Measurements from ENCODE around the gene PRSS33. TPM values are rescaled to one million over a fixed set of nuclear protein-coding genes. Genes with fewer than 3 reads are reported as not detected.

PRSS33 gene
- total and polyA plus RNA-seq, 2 donors from 2014 or later, result not detected

- Histone ChIP-seq H3K36me3 (ENCODE audit: control insufficient read depth in 2 of 3, insufficient read depth in 3 of 3, low read length in 3 of 3) (no peaks in the 10 kb centered on the region), H3K4me3 (ENCODE audit: low read length in 3 of 3) (no peak overlapping the region), H3K4me1 (ENCODE audit: control insufficient read depth in 2 of 3, insufficient read depth in 2 of 3, low read depth in 1 of 3, low read length in 3 of 3) (no peaks in the 10 kb centered on the region), H3K27ac (ENCODE audit: low read depth in 2 of 2, low read length in 2 of 2) (no peak overlapping the region), H3K9ac (ENCODE audit: low read length in 3 of 3) (no peak overlapping the region), H3K9me3 (ENCODE audit: control insufficient read depth in 2 of 3, insufficient read depth in 1 of 3, low read length in 3 of 3) (no peaks in the 10 kb centered on the region), H3K27me3 (ENCODE audit: control insufficient read depth, insufficient read depth, low read length) (no peaks in the 10 kb centered on the region)
- FAIRE-seq, result no peak
- intact Hi-C loops (cut with DNase I), result no loop called here
- no peak for DNase-seq
- no peak for TF ChIP-seq CTCF (IDR thresholded peaks at IDR 0.05; ENCODE audit: borderline replicate concordance, extremely low read depth, insufficient read depth)
Observed at GRCh38 chr16:2834968-2835367, 47.6 kb upstream of the PRSS33 start.

DNA sequence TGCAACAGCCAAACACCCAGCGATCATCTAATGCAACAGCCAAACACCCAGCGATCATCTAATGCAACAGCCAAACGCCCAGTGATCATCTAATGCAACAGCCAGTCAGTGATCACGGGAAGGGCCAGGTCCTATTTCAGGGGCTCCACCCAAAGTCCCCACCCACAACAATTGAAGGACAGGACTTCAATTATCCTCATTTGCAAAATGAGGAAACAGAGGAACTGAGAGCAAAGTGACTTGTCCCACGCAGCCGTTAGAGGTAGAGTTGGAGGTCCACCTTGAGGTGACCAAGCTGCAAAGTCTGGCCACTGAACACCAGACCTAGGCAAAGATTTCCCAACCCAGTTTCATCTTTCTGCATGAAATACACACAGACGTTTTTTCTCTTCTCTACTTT lies 46.4 kb upstream of the PRSS33 start:
- intact Hi-C loops (cut with DNase I), result no loop called here
- TF ChIP-seq CTCF (IDR thresholded peaks at IDR 0.05; ENCODE audit: borderline replicate concordance, extremely low read depth, insufficient read depth), result no peak

GRCh38 chr16:2831203-2831602 lies 43.8 kb upstream of the PRSS33 start:
- no peak for DNase-seq
- H3K9ac ChIP-seq (ENCODE audit: low read length in 3 of 3), result no peak overlapping the region
- no peak for TF ChIP-seq CTCF (IDR thresholded peaks at IDR 0.05; ENCODE audit: borderline replicate concordance, extremely low read depth, insufficient read depth)

More for the DNA sequence above, 46.4 kb upstream of the PRSS33 start:
- no peak for DNase-seq
- Histone ChIP-seq H3K4me3 (ENCODE audit: low read length in 3 of 3) (no peak overlapping the region), H3K36me3 (ENCODE audit: control insufficient read depth in 2 of 3, insufficient read depth in 3 of 3, low read length in 3 of 3) (no peaks in the 10 kb centered on the region), H3K27ac (ENCODE audit: low read depth in 2 of 2, low read length in 2 of 2) (no peak overlapping the region), H3K9me3 (ENCODE audit: control insufficient read depth in 2 of 3, insufficient read depth in 1 of 3, low read length in 3 of 3) (no peaks in the 10 kb centered on the region), H3K9ac (ENCODE audit: low read length in 3 of 3) (no peak overlapping the region), H3K4me1 (ENCODE audit: control insufficient read depth in 2 of 3, insufficient read depth in 2 of 3, low read depth in 1 of 3, low read length in 3 of 3) (no peaks in the 10 kb centered on the region), H3K27me3 (ENCODE audit: control insufficient read depth, insufficient read depth, low read length) (no peaks in the 10 kb centered on the region)
- no peak for FAIRE-seq

DNA sequence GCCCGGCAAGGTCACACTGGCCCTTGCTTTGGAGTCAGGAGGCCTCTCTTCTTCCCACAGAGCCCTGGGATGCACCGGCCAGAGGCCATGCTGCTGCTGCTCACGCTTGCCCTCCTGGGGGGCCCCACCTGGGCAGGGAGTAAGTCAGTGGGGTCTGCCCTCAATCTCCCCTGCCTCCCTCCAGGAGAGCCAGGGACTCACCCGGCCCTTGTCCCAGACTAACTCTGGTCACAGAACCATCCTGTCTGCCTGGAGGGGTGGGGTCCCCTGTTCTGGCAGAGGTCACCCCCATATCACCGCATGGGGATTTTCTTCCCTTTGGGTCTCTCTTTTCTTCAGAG lies 43.0 kb upstream of the PRSS33 start:
- no peak for TF ChIP-seq CTCF (IDR thresholded peaks at IDR 0.05; ENCODE audit: borderline replicate concordance, extremely low read depth, insufficient read depth)
- no peaks in the 10 kb centered on the region for H3K36me3 ChIP-seq (ENCODE audit: control insufficient read depth in 2 of 3, insufficient read depth in 3 of 3, low read length in 3 of 3)
- no peak overlapping the region for H3K9ac ChIP-seq (ENCODE audit: low read length in 3 of 3)
- no peaks in the 10 kb centered on the region for H3K4me1 ChIP-seq (ENCODE audit: control insufficient read depth in 2 of 3, insufficient read depth in 2 of 3, low read depth in 1 of 3, low read length in 3 of 3)
- intact Hi-C loops (cut with DNase I), result no loop called here
- H3K9me3 ChIP-seq (ENCODE audit: control insufficient read depth in 2 of 3, insufficient read depth in 1 of 3, low read length in 3 of 3), result no peaks in the 10 kb centered on the region
- H3K4me3 ChIP-seq (ENCODE audit: low read length in 3 of 3), result no peak overlapping the region
- no peak for FAIRE-seq
- no peaks in the 10 kb centered on the region for H3K27me3 ChIP-seq (ENCODE audit: control insufficient read depth, insufficient read depth, low read length)
- DNase-seq, result no peak
- H3K27ac ChIP-seq (ENCODE audit: low read depth in 2 of 2, low read length in 2 of 2), result no peak overlapping the region

More at GRCh38 chr16:2831203-2831602, 43.8 kb upstream of the PRSS33 start:
- Histone ChIP-seq H3K4me1 (ENCODE audit: control insufficient read depth in 2 of 3, insufficient read depth in 2 of 3, low read depth in 1 of 3, low read length in 3 of 3) (no peaks in the 10 kb centered on the region), H3K27me3 (ENCODE audit: control insufficient read depth, insufficient read depth, low read length) (no peaks in the 10 kb centered on the region), H3K27ac (ENCODE audit: low read depth in 2 of 2, low read length in 2 of 2) (no peak overlapping the region), H3K4me3 (ENCODE audit: low read length in 3 of 3) (no peak overlapping the region), H3K36me3 (ENCODE audit: control insufficient read depth in 2 of 3, insufficient read depth in 3 of 3, low read length in 3 of 3) (no peaks in the 10 kb centered on the region), H3K9me3 (ENCODE audit: control insufficient read depth in 2 of 3, insufficient read depth in 1 of 3, low read length in 3 of 3) (no peaks in the 10 kb centered on the region)
- intact Hi-C loops (cut with DNase I), result no loop called here
- no peak for FAIRE-seq
